Esophagus muscularis mucosa (tissue), 3 donors: ENCODE results near the gene ASPHD2.

Source experiments
- POLR2A ChIP-seq: fragments of 450-650 bp; IDR thresholded peaks from one replicate; pipeline ENCODE4 v1.6.1; 2017; ENCODE audit warnings: antibody characterized with exemption, moderate library complexity, mild to moderate bottlenecking, low read depth
- TF ChIP-seq, protein P1 (sequence below), 3 experiments: fragments of 200-600 bp in 2 of 3; fragments of 450-650 bp in 1 of 3; sonication (generic) in 2 of 3; IDR thresholded peaks; one replicate each; pipeline ENCODE4 v1.5.1; 2017 to 2019; ENCODE audit warnings: antibody characterized with exemption in 3 of 3, mild to moderate bottlenecking in 2 of 3, moderate library complexity in 1 of 3

DNA sequence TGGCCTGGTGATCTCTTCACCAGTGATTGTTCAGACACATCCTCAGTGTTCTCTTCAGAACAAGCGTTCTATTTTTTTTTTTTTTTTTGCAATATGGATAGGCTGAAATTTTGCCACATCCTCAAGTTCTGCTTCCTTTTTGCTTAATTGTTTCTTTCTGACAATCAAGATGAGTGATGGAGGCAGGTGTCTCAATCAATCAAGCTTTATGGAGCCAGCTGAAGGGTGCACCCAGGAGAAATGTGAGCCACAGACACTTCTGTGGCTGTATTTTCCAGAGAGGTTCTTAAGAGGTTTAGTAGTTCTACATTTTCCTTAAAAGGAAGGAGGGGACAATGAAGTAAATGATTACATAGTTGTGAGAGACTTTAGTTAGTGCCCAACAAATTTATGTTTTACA lies 43.9 kb upstream of the ASPHD2 start:
- TF ChIP-seq, protein P1, sequence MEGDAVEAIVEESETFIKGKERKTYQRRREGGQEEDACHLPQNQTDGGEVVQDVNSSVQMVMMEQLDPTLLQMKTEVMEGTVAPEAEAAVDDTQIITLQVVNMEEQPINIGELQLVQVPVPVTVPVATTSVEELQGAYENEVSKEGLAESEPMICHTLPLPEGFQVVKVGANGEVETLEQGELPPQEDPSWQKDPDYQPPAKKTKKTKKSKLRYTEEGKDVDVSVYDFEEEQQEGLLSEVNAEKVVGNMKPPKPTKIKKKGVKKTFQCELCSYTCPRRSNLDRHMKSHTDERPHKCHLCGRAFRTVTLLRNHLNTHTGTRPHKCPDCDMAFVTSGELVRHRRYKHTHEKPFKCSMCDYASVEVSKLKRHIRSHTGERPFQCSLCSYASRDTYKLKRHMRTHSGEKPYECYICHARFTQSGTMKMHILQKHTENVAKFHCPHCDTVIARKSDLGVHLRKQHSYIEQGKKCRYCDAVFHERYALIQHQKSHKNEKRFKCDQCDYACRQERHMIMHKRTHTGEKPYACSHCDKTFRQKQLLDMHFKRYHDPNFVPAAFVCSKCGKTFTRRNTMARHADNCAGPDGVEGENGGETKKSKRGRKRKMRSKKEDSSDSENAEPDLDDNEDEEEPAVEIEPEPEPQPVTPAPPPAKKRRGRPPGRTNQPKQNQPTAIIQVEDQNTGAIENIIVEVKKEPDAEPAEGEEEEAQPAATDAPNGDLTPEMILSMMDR (IDR thresholded peaks at IDR 0.05), result no peak
- TF ChIP-seq POLR2A, result no peak
